PC-9 (cell line): Measurements from ENCODE around the gene BCL2L14.

Experiments
- EZH2 ChIP-seq: fragments of 200-600 bp; sonication (generic); IDR thresholded peaks from 2 replicates; pipeline ENCODE4 v1.8.0; 2017; ENCODE audit warnings: antibody characterized with exemption, low read depth
- TF ChIP-seq, protein P1 (sequence below): fragments of 200-600 bp; sonication (generic); conservative IDR thresholded peaks from 2 replicates; pipeline ENCODE4 v1.6.1; 2017; ENCODE audit warnings: mixed run types, antibody characterized with exemption, mild to moderate bottlenecking, moderate library complexity

DNA sequence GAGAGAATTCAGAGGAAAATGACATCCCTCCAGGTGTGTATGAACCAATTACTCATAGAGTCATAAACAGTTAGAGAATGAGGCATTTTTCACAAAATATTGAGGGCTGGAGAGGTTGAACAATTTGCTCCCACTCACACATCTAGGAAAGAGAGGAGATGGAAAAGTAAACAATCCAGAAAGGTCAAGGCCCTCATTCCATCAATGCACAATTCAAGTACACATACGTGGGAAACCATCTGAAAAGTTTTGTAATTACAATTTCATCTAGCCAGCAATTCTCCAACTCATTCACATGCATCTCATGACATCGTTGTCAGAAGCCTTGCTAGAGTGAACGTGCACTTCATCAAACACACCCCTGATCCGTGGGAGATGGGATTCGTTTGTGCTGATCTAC lies 15.7 kb upstream of the BCL2L14 start:
- TF ChIP-seq, protein P1, sequence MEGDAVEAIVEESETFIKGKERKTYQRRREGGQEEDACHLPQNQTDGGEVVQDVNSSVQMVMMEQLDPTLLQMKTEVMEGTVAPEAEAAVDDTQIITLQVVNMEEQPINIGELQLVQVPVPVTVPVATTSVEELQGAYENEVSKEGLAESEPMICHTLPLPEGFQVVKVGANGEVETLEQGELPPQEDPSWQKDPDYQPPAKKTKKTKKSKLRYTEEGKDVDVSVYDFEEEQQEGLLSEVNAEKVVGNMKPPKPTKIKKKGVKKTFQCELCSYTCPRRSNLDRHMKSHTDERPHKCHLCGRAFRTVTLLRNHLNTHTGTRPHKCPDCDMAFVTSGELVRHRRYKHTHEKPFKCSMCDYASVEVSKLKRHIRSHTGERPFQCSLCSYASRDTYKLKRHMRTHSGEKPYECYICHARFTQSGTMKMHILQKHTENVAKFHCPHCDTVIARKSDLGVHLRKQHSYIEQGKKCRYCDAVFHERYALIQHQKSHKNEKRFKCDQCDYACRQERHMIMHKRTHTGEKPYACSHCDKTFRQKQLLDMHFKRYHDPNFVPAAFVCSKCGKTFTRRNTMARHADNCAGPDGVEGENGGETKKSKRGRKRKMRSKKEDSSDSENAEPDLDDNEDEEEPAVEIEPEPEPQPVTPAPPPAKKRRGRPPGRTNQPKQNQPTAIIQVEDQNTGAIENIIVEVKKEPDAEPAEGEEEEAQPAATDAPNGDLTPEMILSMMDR, result no peak
- TF ChIP-seq EZH2, result no peak
